Activated naive CD4-positive, alpha-beta T cell treated with anti-CD3 and anti-CD28 coated beads, Interleukin-2, amount 50 U/mL, for 72 hours (primary cell): ENCODE data around the gene GPR39. TPM values are rescaled to one million over a fixed set of nuclear protein-coding genes. Genes with fewer than 3 reads are reported as not detected.
"Not testable (repeated sequence)": the region's sequence is repeated elsewhere in the genome, so short reads cannot be mapped to it uniquely, and the experiment has no call there.

ENCODE experiments used
- ATAC-seq, 2 donors: fragments of 150-1000 bp; cut with Tn5 transposase; 2 replicates each; pipeline ENCODE4 v1.10.0; 2021; ENCODE audit warnings: mild to moderate bottlenecking in 2 of 2, moderate library complexity in 2 of 2
- DNase-seq, 2 donors: peaks; one replicate each; pipeline ENCODE4 v3.0.0; 2021 to 2022; ENCODE audit warnings: low spot score in 2 of 2
- H3K27ac Mint-ChIP-seq, 2 donors: one replicate each; pipeline ENCODE4 v1.8.0; 2022; ENCODE audit warnings: mild to moderate bottlenecking in 2 of 2, mixed read lengths in 2 of 2
- H3K36me3 Mint-ChIP-seq, 2 donors: one replicate each; pipeline ENCODE4 v1.8.0; 2022; ENCODE audit warnings: mixed read lengths in 2 of 2
- H3K9me3 Mint-ChIP-seq, 2 donors: one replicate each; pipeline ENCODE4 v1.8.0; 2022; ENCODE audit warnings: mixed read lengths in 2 of 2
- total RNA-seq, 2 donors: library from RNA; stranded (reverse); gene quantifications; one replicate each; pipeline ENCODE4 v1.2.3, GENCODE V29; 2022

The GPR39 gene
- total RNA-seq, 2 donors from 2014 or later = not detected

- no peaks in the 10 kb centered on the region for H3K36me3 Mint-ChIP-seq
- no peak overlapping the region for H3K27ac Mint-ChIP-seq
- H3K9me3 Mint-ChIP-seq = peaks cover 17 to 23% of the 10 kb centered on the region in 2 donors
- ATAC-seq = no peak
- DNase-seq = no peak
Measured at GRCh38 chr2:132496555-132496954, 80.0 kb downstream of the GPR39 start.

- no peak overlapping the region for H3K27ac Mint-ChIP-seq
Measured at GRCh38 chr2:132497591-132497990, 81.0 kb downstream of the GPR39 start.

GRCh38 chr2:132503701-132504100 lies 87.1 kb downstream of the GPR39 start:
- DNase-seq (no peak), ATAC-seq (no peak)
- H3K36me3 Mint-ChIP-seq = peaks cover 0 to 22% of the 10 kb centered on the region in 2 donors
- H3K9me3 Mint-ChIP-seq = peaks cover 26 to 37% of the 10 kb centered on the region in 2 donors
- no peak overlapping the region for H3K27ac Mint-ChIP-seq

More at GRCh38 chr2:132497591-132497990, 81.0 kb downstream of the GPR39 start:
- Mint-ChIP-seq H3K36me3 (peaks cover 0 to under 1% of the 10 kb centered on the region in 2 donors), H3K9me3 (peaks cover 18 to 27% of the 10 kb centered on the region in 2 donors)
- DNase-seq (no peak), ATAC-seq (no peak)

GRCh38 chr2:132515010-132515409 lies 98.4 kb downstream of the GPR39 start:
- Mint-ChIP-seq H3K36me3 (no peaks in the 10 kb centered on the region), H3K27ac (no peak overlapping the region), H3K9me3 (peaks cover 0 to 9% of the 10 kb centered on the region in 2 donors)
- ATAC-seq = no peak
- no peak for DNase-seq

GRCh38 chr2:132517386-132517785 lies 100.8 kb downstream of the GPR39 start:
- ATAC-seq (no peak), DNase-seq (no peak)
- Mint-ChIP-seq H3K27ac (no peak overlapping the region), H3K36me3 (peaks cover 0 to 6% of the 10 kb centered on the region in 2 donors), H3K9me3 (peaks cover 4 to 13% of the 10 kb centered on the region in 2 donors)

- peaks cover 0 to 6% of the 10 kb centered on the region in 2 donors for H3K36me3 Mint-ChIP-seq
- ATAC-seq (no peak), DNase-seq (no peak)
- H3K27ac Mint-ChIP-seq = no peak overlapping the region
- H3K9me3 Mint-ChIP-seq = peaks cover 4 to 13% of the 10 kb centered on the region in 2 donors
Measured at GRCh38 chr2:132518302-132518701, 101.7 kb downstream of the GPR39 start.

- ATAC-seq = no peak
- H3K27ac Mint-ChIP-seq = no peak overlapping the region
- H3K9me3 Mint-ChIP-seq = peaks cover 4 to 8% of the 10 kb centered on the region in 2 donors
- peaks cover 0 to 6% of the 10 kb centered on the region in 2 donors for H3K36me3 Mint-ChIP-seq
- no peak for DNase-seq
Measured at GRCh38 chr2:132519566-132519965, 103.0 kb downstream of the GPR39 start.

- ATAC-seq = no peak
Measured at GRCh38 chr2:132521341-132521740, 104.7 kb downstream of the GPR39 start.

GRCh38 chr2:132522901-132523300 lies 106.3 kb downstream of the GPR39 start:
- peaks cover 4 to 10% of the 10 kb centered on the region in 2 donors for H3K9me3 Mint-ChIP-seq
- ATAC-seq (no peak), DNase-seq (no peak)
- H3K27ac Mint-ChIP-seq = no peak overlapping the region
- peaks cover 0 to 13% of the 10 kb centered on the region in 2 donors for H3K36me3 Mint-ChIP-seq

More at GRCh38 chr2:132521341-132521740, 104.7 kb downstream of the GPR39 start:
- no peak for DNase-seq
- Mint-ChIP-seq H3K9me3 (peaks cover 4 to 8% of the 10 kb centered on the region in 2 donors), H3K27ac (no peak overlapping the region), H3K36me3 (peaks cover 0 to 6% of the 10 kb centered on the region in 2 donors)

- H3K27ac Mint-ChIP-seq, DNase-seq, ATAC-seq: not testable (repeated sequence)
- H3K36me3 Mint-ChIP-seq = peaks cover under 1 to 11% of the 10 kb centered on the region in 2 donors
- peaks cover 22 to 25% of the 10 kb centered on the region in 2 donors for H3K9me3 Mint-ChIP-seq
Measured at GRCh38 chr2:132537061-132537460, 120.5 kb downstream of the GPR39 start.

- ATAC-seq (no peak), DNase-seq (no peak)
- peaks cover 28 to 30% of the 10 kb centered on the region in 2 donors for H3K9me3 Mint-ChIP-seq
- H3K36me3 Mint-ChIP-seq = peaks cover 0 to 11% of the 10 kb centered on the region in 2 donors
- no peak overlapping the region for H3K27ac Mint-ChIP-seq
Measured at GRCh38 chr2:132538331-132538855, 121.8 kb downstream of the GPR39 start.

GRCh38 chr2:132540166-132540565 lies 123.6 kb downstream of the GPR39 start:
- peak overlapping the region in 1 of 2 donors; percentile 77 for H3K27ac Mint-ChIP-seq
- ATAC-seq = no peak
- no peak for DNase-seq
- H3K9me3 Mint-ChIP-seq = peaks cover 30 to 34% of the 10 kb centered on the region in 2 donors
- peaks cover 0 to 11% of the 10 kb centered on the region in 2 donors for H3K36me3 Mint-ChIP-seq

- DNase-seq (no peak), ATAC-seq (no peak)
- Mint-ChIP-seq H3K27ac (no peak overlapping the region), H3K9me3 (peaks cover 11 to 12% of the 10 kb centered on the region in 2 donors), H3K36me3 (peaks cover 0 to 3% of the 10 kb centered on the region in 2 donors)
Measured at GRCh38 chr2:132542953-132543569, 126.5 kb downstream of the GPR39 start.

GRCh38 chr2:132544006-132544630 lies 127.5 kb downstream of the GPR39 start:
- peaks cover 10 to 12% of the 10 kb centered on the region in 2 donors for H3K9me3 Mint-ChIP-seq
- DNase-seq (no peak), ATAC-seq (no peak)
- H3K27ac Mint-ChIP-seq = no peak overlapping the region
- H3K36me3 Mint-ChIP-seq = no peaks in the 10 kb centered on the region

GRCh38 chr2:132547090-132547687 lies 130.6 kb downstream of the GPR39 start:
- ATAC-seq = no peak
- H3K27ac Mint-ChIP-seq = no peak overlapping the region
- peak in 1 of 2 donors; percentile 64 for DNase-seq
- H3K36me3 Mint-ChIP-seq = no peaks in the 10 kb centered on the region
- H3K9me3 Mint-ChIP-seq = peaks cover 12 to 13% of the 10 kb centered on the region in 2 donors

- peaks cover 0 to 3% of the 10 kb centered on the region in 2 donors for H3K9me3 Mint-ChIP-seq
Measured at GRCh38 chr2:132549935-132550670, 133.5 kb downstream of the GPR39 start.

More at GRCh38 chr2:132549935-132550670, 133.5 kb downstream of the GPR39 start:
- H3K36me3 Mint-ChIP-seq = no peaks in the 10 kb centered on the region
- ATAC-seq (no peak), DNase-seq (no peak)
- no peak overlapping the region for H3K27ac Mint-ChIP-seq
